GM19238 (cell line): ENCODE data around the gene KIAA0586.
A peak's percentile ranks its signal among the peaks of the same experiment; 100 is the strongest.
"Not testable (repeated sequence)": the region's sequence is repeated elsewhere in the genome, so short reads cannot be mapped to it uniquely, and the experiment has no call there.

Experiments used
- DNase-seq: peaks from one replicate; pipeline ENCODE4 v3.0.0; 2011; ENCODE audit warnings: low spot score; ENCODE audit not compliant: insufficient read length

KIAA0586 gene

GRCh38 chr14:58427281-58428117, at the start of gene KIAA0586, which contains the start of gene TIMM9:
KIAA0586 (plus strand) TSS chr14:58427719; CDS start chr14:58428265, 546 bp downstream.
TIMM9 (minus strand) TSS chr14:58427531; CDS start chr14:58411945, 15,586 bp downstream.
- DNase-seq = peak; percentile 69

- DNase-seq = no peak
Measured at GRCh38 chr14:58390830-58391229, 36.7 kb upstream of the KIAA0586 start.

GRCh38 chr14:58395562-58395811, 32.0 kb upstream of the KIAA0586 start:
- no peak for DNase-seq

- peak; percentile 87 for DNase-seq
Measured at GRCh38 chr14:58395812-58396788, 31.4 kb upstream of the KIAA0586 start, which contains the start of gene TOMM20L. TOMM20L (plus strand) TSS chr14:58395930; CDS start chr14:58395958, 28 bp downstream.

- no peak for DNase-seq
Measured at GRCh38 chr14:58397156-58397555, 30.4 kb upstream of the KIAA0586 start.

GRCh38 chr14:58398495-58398894, 29.0 kb upstream of the KIAA0586 start:
- DNase-seq = no peak

- DNase-seq = no peak
Measured at GRCh38 chr14:58398895-58399294, 28.6 kb upstream of the KIAA0586 start.

GRCh38 chr14:58401587-58401986, 25.9 kb upstream of the KIAA0586 start:
- DNase-seq = no peak

- no peak for DNase-seq
Measured at GRCh38 chr14:58408681-58409215, 18.8 kb upstream of the KIAA0586 start.

- DNase-seq = no peak
Measured at GRCh38 chr14:58414845-58415244, 12.7 kb upstream of the KIAA0586 start.

- no peak for DNase-seq
Measured at GRCh38 chr14:58415636-58416547, 11.6 kb upstream of the KIAA0586 start.

- DNase-seq = not testable (repeated sequence)
Measured at GRCh38 chr14:58416934-58417333, 10.6 kb upstream of the KIAA0586 start.

- peak; percentile 23 for DNase-seq
Measured at GRCh38 chr14:58426670-58427280, 744 bp upstream of the KIAA0586 start.

- no peak for DNase-seq
Measured at GRCh38 chr14:58428118-58428683, 682 bp downstream of the KIAA0586 start.

GRCh38 chr14:58430156-58430555, 2.6 kb downstream of the KIAA0586 start:
- no peak for DNase-seq

- no peak for DNase-seq
Measured at GRCh38 chr14:58439476-58439875, 12.0 kb downstream of the KIAA0586 start.

- no peak for DNase-seq
Measured at GRCh38 chr14:58444627-58445026, 17.1 kb downstream of the KIAA0586 start.

- DNase-seq = no peak
Measured at GRCh38 chr14:58455593-58456265, 28.2 kb downstream of the KIAA0586 start.

GRCh38 chr14:58460772-58461171, 33.3 kb downstream of the KIAA0586 start:
- no peak for DNase-seq
